GM12878 (cell line): ENCODE results near the gene P2RX1. TPM values are rescaled to one million over a fixed set of nuclear protein-coding genes. Genes with fewer than 3 reads are reported as not detected.

ENCODE experiments used
- ATAC-seq: fragments of 200-7000 bp; cut with Tn5 transposase; 3 replicates; pipeline ENCODE4 v1.9.1; 2020; ENCODE audit warnings: mild to moderate bottlenecking, moderate library complexity
- BruUV-seq: library from RNA; stranded (reverse); fragments of 400-500 nt; replicated peaks from 2 replicates; lab custom pipeline; 2021; lab: Mats Ljungman, UMichigan
- CTCF ChIA-PET: fragments of 300-600 bp; sonication (Branson Sonifier 250); formaldehyde crosslinking; extraction: SDS; loops from one replicate; lab custom pipeline; 2021; ENCODE audit warnings: inconsistent platforms; lab: Yijun Ruan, JAX
- POLR2A ChIA-PET: fragments of 350-600 bp; formaldehyde crosslinking; extraction: SDS; loops from one replicate; lab custom pipeline; 2021; ENCODE audit warnings: inconsistent platforms; lab: Charles Lee
- RAD21 ChIA-PET: fragments of 300-600 bp; sonication (Branson Sonifier 250); formaldehyde crosslinking; loops from one replicate; lab custom pipeline; 2023; ENCODE audit warnings: antibody characterized with exemption; ENCODE audit not compliant: unreplicated experiment; lab: Charles Lee
- SMC1A ChIA-PET: fragments of 300-600 bp; sonication (Branson Sonifier 250); formaldehyde crosslinking; loops from one replicate; lab custom pipeline; 2023; ENCODE audit not compliant: unreplicated experiment, uncharacterized antibody; lab: Charles Lee
- DNase-seq: peaks from one replicate; pipeline ENCODE4 v3.0.0-alpha.2; 2011; ENCODE audit warnings: low read depth, low spot score
- FAIRE-seq: peaks from 3 replicates; lab custom pipeline; 2011; peaks lifted over from hg19 to GRCh38; lab: Jason Lieb, UNC
- H2AFZ ChIP-seq: 2 replicates; pipeline ENCODE4 v1.6.0; 2011; ENCODE audit warnings: low read depth, low read length, control low read depth; ENCODE audit not compliant: control insufficient read depth
- H3K27ac ChIP-seq: 2 replicates; pipeline ENCODE4 v1.5.1; 2011; ENCODE audit warnings: control low read depth; ENCODE audit not compliant: control insufficient read depth, insufficient read depth
- H3K27me3 ChIP-seq, 2 experiments: replicated peaks in 1 of 2; 2 replicates each; pipeline versions ENCODE4 v1.6.0 to v1.6.1; 2011; ENCODE audit warnings: low read length in 1 of 2; ENCODE audit not compliant: control insufficient read depth in 2 of 2, insufficient read depth in 2 of 2
- H3K36me3 ChIP-seq, 2 experiments: 2 replicates each; pipeline ENCODE4 v1.5.1; 2011; ENCODE audit warnings: low read length in 1 of 2; ENCODE audit not compliant: control insufficient read depth in 2 of 2, insufficient read depth in 2 of 2
- H3K4me1 ChIP-seq: 2 replicates; pipeline ENCODE4 v1.6.1; 2011; ENCODE audit warnings: mild to moderate bottlenecking, low read length, moderate library complexity, mixed read lengths; ENCODE audit not compliant: control insufficient read depth, insufficient read depth
- H3K4me2 ChIP-seq: 2 replicates; pipeline ENCODE4 v1.6.0; 2011; ENCODE audit warnings: control low read depth; ENCODE audit not compliant: control insufficient read depth, insufficient read depth
- H3K4me3 ChIP-seq: fragments of 200-600 bp; sonication (generic); 2 replicates; pipeline ENCODE4 v1.5.1; 2016
- H3K79me2 ChIP-seq: 2 replicates; pipeline ENCODE4 v1.6.0; 2011; ENCODE audit warnings: low read length; ENCODE audit not compliant: control insufficient read depth, insufficient read depth
- H3K9ac ChIP-seq: 2 replicates; pipeline ENCODE4 v1.8.0; 2011; ENCODE audit warnings: low read length, control low read depth, mixed read lengths; ENCODE audit not compliant: control insufficient read depth, insufficient read depth
- H3K9me3 ChIP-seq: replicated peaks from 3 replicates; pipeline ENCODE4 v1.5.1; 2011; ENCODE audit warnings: mild to moderate bottlenecking, low read length; ENCODE audit not compliant: control insufficient read depth, insufficient read depth
- H4K20me1 ChIP-seq: 2 replicates; pipeline ENCODE4 v1.6.0; 2011; ENCODE audit not compliant: control insufficient read depth, insufficient read depth
- ATF2 ChIP-seq: IDR thresholded peaks from 2 replicates; pipeline ENCODE4 v1.6.1; 2012; ENCODE audit warnings: low read length, inconsistent platforms
- CHD1 ChIP-seq: IDR thresholded peaks from 2 replicates; pipeline ENCODE4 v1.6.1; 2012; ENCODE audit warnings: low read depth, low read length, improper control_type of control experiment
- E2F8 ChIP-seq: fragments of 450-650 bp; IDR thresholded peaks from 2 replicates; pipeline ENCODE4 v1.6.1; 2018; ENCODE audit warnings: mild to moderate bottlenecking, low read depth, moderate library complexity; ENCODE audit not compliant: partially characterized antibody
- KLF5 ChIP-seq: fragments of 450-650 bp; IDR thresholded peaks from 2 replicates; pipeline ENCODE4 v1.6.1; 2014; ENCODE audit warnings: mild to moderate bottlenecking; ENCODE audit not compliant: partially characterized antibody
- MYB ChIP-seq: fragments of 150-350 bp; IDR thresholded peaks from 2 replicates; pipeline ENCODE4 v1.6.1; 2014; ENCODE audit warnings: mild to moderate bottlenecking, low read depth, low read length, borderline replicate concordance
- NFXL1 ChIP-seq: fragments of 450-650 bp; IDR thresholded peaks from 2 replicates; pipeline ENCODE4 v1.6.1; 2017; ENCODE audit warnings: antibody characterized with exemption, mild to moderate bottlenecking, borderline replicate concordance
- POLR2AphosphoS2 ChIP-seq: IDR thresholded peaks from 2 replicates; pipeline ENCODE4 v1.6.1; 2011; ENCODE audit warnings: low read depth, mild to moderate bottlenecking, low read length, improper control_type of control experiment, moderate library complexity
- SP1 ChIP-seq: IDR thresholded peaks from one replicate; pipeline ENCODE4 v1.6.1; 2011; ENCODE audit warnings: low read depth, low read length
- SREBF2 ChIP-seq: IDR thresholded peaks from 2 replicates; pipeline ENCODE4 v1.6.1; 2012; ENCODE audit warnings: mild to moderate bottlenecking, low read length
- STAT1 ChIP-seq: fragments of 450-650 bp; conservative IDR thresholded peaks from 2 replicates; pipeline ENCODE4 v1.6.1; 2014; ENCODE audit warnings: antibody characterized with exemption, mild to moderate bottlenecking
- SUPT20H ChIP-seq: IDR thresholded peaks from 2 replicates; pipeline ENCODE4 v1.6.1; 2011; ENCODE audit warnings: low read depth, mild to moderate bottlenecking, low read length, moderate library complexity, borderline replicate concordance; ENCODE audit not compliant: control insufficient read depth
- WGBS: methylation state at CpG from one replicate; pipeline ENCODE4 v1.1.6; 2016; ENCODE audit warnings: low lambda C conversion rate; ENCODE audit not compliant: insufficient replicate concordance, insufficient coverage; ENCODE audit errors: missing lambda C conversion rate; 5-methylcytosine and 5-hydroxymethylcytosine counted together
- in situ Hi-C: fragments of 300-500 bp; cut with MboI; formaldehyde crosslinking; loops from 9 replicates; pipeline ENCODE4 v1.14.3; 2018; ENCODE audit warnings: mixed read lengths
- intact Hi-C: fragments of 100-400 bp; cut with micrococcal nuclease; formaldehyde crosslinking; loops from one replicate; pipeline ENCODE4 v1.14.2; 2022; ENCODE audit not compliant: unreplicated experiment
- polyA plus RNA-seq, 11 experiments: library from polyadenylated mRNA; depleted of rRNA in 4 of 11; unstranded in 6 of 11; stranded (reverse) in 5 of 11; fragments of >200 nt; fragmentation: Nextera tagmentation in 4 of 11; fragmentation: Illumina TruSeq in 1 of 11; extraction: Ambion mirVana in 4 of 11; extraction: Trizol in 1 of 11; gene quantifications; 1 replicate in 1 of 11; 2 replicates in 10 of 11; pipeline versions ENCODE4 v1.2.1 to v1.2.3, GENCODE V29; 2011 to 2016; ENCODE audit warnings: inconsistent platforms in 2 of 11, missing spikeins in 2 of 11, low read depth in 1 of 11
- total RNA-seq, 4 experiments: library from RNA; depleted of rRNA in 3 of 4; stranded (reverse); fragments of >200 nt in 3 of 4; fragmentation: Illumina TruSeq in 1 of 4; extraction: Trizol in 1 of 4; gene quantifications; 2 replicates each; pipeline versions ENCODE4 v1.2.1 to v1.2.3, GENCODE V29; 2013 to 2021
- TF ChIP-seq, protein P1 (sequence below): fragments of 450-650 bp; IDR thresholded peaks from 2 replicates; pipeline ENCODE4 v1.6.1; 2017; ENCODE audit warnings: low read depth, mild to moderate bottlenecking, moderate library complexity
- TF ChIP-seq, protein P2 (sequence below): fragments of 450-650 bp; IDR thresholded peaks from 2 replicates; pipeline ENCODE4 v1.6.1; 2017; ENCODE audit warnings: mild to moderate bottlenecking, moderate library complexity

P2RX1 gene
- total and polyA plus RNA-seq, 10 of the 15 experiments (the other 5 are each of a cell fraction or from before 2014, with no cell fraction given), result 0.12 to 6.2 (median 3.4) TPM

DNA sequence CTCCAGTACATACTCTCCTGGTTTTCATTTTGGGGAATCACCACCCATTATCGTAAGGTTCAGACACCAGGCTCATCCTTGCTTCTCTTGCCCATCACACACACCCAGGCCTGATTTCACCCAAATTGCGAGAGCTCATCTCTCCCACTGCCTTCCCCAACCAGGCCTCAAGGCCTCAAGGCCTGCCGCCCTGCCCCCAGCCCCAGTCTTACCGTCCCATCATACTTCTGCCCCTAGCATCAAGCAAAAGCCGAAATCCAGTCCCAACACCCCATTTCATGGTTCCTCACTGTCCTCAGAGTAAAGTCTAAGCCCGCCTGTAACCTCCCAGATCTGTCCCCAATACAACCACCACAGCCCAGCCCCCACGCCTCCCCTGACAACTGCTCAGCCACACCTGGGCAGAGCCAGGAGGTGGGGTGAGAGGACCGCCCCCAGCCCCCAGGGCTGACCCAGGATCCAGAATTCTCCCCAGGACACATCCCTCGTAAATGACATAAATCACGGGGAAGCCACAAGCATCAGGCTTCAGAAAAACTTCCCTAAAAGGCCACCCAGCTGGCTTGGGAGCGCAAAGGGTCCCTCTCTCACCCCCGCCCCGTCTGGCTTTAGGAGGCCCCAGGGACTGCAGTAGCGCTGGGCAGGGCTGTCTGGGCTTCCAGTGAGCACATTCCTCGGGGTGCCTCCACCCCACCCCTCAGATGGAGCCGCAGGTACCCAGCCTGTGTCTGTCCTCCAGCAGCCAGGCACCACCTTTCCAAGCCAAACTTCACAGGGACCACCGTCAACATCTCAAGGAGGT lies 9.6 kb upstream of the P2RX1 start:
- H3K27me3 ChIP-seq, result no peaks in the 10 kb centered on the region
- peaks cover 0 to 5% of the 10 kb centered on the region in 2 experiments; a peak in 2 of 4 replicates for H3K36me3 ChIP-seq
- BruUV-seq, result no TSS peak
- no peak overlapping the region for H2AFZ ChIP-seq
- no peak for FAIRE-seq
- in situ Hi-C loops, result no loop called here
- ChIA-PET SMC1A (no interaction called here), CTCF (interaction anchor here (2.9 kb wide), 1 partner anchor 12 kb away, joined by 8 read pairs; no protein-coding TSS in a partner anchor), RAD21 (no interaction called here), POLR2A (no interaction called here)
- ATAC-seq, result no peak
- H3K27ac ChIP-seq, result no peak overlapping the region
- no peaks in the 10 kb centered on the region for H4K20me1 ChIP-seq
- DNase-seq, result no peak
- H3K4me3 ChIP-seq, result no peak overlapping the region
- H3K9ac ChIP-seq, result no peak overlapping the region
- H3K9me3 ChIP-seq, result no peaks in the 10 kb centered on the region
- no peak overlapping the region for H3K4me2 ChIP-seq
- no peaks in the 10 kb centered on the region for H3K79me2 ChIP-seq
- WGBS, result 76% methylated on average over 17 of the region's 17 CpGs
- H3K4me1 ChIP-seq, result no peaks in the 10 kb centered on the region
- intact Hi-C loops, result no loop called here
- TF ChIP-seq, protein P1, sequence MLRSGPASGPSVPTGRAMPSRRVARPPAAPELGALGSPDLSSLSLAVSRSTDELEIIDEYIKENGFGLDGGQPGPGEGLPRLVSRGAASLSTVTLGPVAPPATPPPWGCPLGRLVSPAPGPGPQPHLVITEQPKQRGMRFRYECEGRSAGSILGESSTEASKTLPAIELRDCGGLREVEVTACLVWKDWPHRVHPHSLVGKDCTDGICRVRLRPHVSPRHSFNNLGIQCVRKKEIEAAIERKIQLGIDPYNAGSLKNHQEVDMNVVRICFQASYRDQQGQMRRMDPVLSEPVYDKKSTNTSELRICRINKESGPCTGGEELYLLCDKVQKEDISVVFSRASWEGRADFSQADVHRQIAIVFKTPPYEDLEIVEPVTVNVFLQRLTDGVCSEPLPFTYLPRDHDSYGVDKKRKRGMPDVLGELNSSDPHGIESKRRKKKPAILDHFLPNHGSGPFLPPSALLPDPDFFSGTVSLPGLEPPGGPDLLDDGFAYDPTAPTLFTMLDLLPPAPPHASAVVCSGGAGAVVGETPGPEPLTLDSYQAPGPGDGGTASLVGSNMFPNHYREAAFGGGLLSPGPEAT, result no peak
- TF ChIP-seq KLF5 (no peak), ATF2 (no peak), POLR2AphosphoS2 (no peak), SREBF2 (no peak), SP1 (no peak), CHD1 (no peak), MYB (no peak), NFXL1 (no peak), STAT1 (no peak), E2F8 (no peak), SUPT20H (no peak)
- TF ChIP-seq, protein P2, sequence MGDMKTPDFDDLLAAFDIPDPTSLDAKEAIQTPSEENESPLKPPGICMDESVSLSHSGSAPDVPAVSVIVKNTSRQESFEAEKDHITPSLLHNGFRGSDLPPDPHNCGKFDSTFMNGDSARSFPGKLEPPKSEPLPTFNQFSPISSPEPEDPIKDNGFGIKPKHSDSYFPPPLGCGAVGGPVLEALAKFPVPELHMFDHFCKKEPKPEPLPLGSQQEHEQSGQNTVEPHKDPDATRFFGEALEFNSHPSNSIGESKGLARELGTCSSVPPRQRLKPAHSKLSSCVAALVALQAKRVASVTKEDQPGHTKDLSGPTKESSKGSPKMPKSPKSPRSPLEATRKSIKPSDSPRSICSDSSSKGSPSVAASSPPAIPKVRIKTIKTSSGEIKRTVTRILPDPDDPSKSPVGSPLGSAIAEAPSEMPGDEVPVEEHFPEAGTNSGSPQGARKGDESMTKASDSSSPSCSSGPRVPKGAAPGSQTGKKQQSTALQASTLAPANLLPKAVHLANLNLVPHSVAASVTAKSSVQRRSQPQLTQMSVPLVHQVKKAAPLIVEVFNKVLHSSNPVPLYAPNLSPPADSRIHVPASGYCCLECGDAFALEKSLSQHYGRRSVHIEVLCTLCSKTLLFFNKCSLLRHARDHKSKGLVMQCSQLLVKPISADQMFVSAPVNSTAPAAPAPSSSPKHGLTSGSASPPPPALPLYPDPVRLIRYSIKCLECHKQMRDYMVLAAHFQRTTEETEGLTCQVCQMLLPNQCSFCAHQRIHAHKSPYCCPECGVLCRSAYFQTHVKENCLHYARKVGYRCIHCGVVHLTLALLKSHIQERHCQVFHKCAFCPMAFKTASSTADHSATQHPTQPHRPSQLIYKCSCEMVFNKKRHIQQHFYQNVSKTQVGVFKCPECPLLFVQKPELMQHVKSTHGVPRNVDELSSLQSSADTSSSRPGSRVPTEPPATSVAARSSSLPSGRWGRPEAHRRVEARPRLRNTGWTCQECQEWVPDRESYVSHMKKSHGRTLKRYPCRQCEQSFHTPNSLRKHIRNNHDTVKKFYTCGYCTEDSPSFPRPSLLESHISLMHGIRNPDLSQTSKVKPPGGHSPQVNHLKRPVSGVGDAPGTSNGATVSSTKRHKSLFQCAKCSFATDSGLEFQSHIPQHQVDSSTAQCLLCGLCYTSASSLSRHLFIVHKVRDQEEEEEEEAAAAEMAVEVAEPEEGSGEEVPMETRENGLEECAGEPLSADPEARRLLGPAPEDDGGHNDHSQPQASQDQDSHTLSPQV, result no peak
